GM15510 (cell line): Measurements from ENCODE around the gene IL9.

ENCODE experiments used
- POLR2A ChIP-seq: IDR thresholded peaks from 3 replicates; pipeline ENCODE4 v1.6.1; 2011; ENCODE audit warnings: borderline replicate concordance; ENCODE audit not compliant: insufficient read length; ENCODE audit errors: extremely low read depth

The IL9 gene

DNA sequence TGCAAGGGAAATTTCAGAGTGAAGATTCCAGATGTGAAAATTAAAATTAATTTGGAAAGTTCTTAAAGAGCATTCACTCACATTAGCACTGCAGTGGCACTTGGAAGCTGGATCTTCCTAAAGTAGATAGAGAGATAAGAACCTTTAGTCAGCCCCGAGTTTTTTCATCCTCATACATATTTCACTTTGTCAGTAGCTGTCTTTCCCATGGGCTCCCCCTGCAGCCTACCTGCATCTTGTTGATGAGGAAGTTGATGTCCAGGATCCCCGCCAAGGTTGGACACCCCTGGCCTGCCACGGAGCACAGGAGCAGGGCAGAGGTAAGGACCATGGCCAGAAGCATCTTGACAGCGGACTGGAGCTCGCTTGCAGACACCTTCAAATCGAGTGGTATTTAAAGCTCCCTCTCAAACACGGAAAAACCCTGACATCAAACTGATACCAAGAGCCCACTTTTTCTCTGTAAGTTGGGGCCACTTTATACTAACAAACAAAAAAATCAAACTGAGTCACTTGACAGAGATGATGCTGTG is at the start of gene IL9:
Gene IL9 (minus strand): TSS at position 368 of the 533 bp plus-strand sequence. CDS start 25 bp downstream, at position 343.
- TF ChIP-seq POLR2A = no peak

GRCh38 chr5:135944967-135945560 is 49.4 kb upstream of the IL9 start:
- TF ChIP-seq POLR2A = no peak

- TF ChIP-seq POLR2A = no peak
Observed at GRCh38 chr5:135944564-135944963, 48.9 kb upstream of the IL9 start.

GRCh38 chr5:135942202-135942771 is 46.6 kb upstream of the IL9 start:
- no peak for TF ChIP-seq POLR2A

DNA sequence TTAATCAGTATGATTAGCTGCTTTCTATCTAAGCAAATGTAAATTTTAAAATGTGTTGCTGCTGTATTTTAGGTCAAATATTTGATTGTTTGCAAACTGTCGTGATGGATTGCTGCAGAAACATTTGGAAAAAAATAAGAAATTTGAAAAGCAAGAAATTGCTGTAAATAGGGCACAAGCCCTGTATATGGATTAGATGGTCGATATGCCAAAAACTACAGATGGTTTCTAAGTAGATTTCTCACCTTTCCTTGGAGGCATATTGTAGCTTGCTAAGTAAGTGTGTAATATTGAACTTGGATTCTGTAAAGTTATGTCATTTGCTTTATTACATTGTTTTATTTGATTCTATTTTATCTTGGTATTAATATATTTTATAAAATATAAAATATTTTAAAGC is 46.1 kb upstream of the IL9 start:
- TF ChIP-seq POLR2A = no peak

GRCh38 chr5:135937245-135937911 is 41.7 kb upstream of the IL9 start:
- TF ChIP-seq POLR2A = no peak

- no peak for TF ChIP-seq POLR2A
Observed at GRCh38 chr5:135934939-135935338, 39.3 kb upstream of the IL9 start.

DNA sequence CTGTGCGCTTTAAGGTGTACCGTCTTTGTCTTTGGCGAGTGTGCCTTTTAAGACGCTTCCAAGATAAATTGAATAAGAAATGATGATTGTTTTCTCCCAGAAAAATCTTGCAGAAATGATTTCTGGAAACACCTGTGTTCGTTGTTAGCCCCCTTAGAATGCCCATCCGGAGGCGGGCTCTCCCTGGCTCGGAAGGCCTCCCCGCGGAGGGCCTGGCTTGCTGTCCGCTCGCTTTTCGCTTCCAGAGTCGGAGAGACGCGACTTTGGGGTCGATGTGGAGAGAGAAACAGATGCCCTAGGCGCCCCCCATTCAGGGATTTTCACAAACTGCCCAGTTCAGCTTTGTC is 35.3 kb upstream of the IL9 start:
- TF ChIP-seq POLR2A = no peak

GRCh38 chr5:135930029-135930948 is 34.6 kb upstream of the IL9 start:
- TF ChIP-seq POLR2A = no peak

DNA sequence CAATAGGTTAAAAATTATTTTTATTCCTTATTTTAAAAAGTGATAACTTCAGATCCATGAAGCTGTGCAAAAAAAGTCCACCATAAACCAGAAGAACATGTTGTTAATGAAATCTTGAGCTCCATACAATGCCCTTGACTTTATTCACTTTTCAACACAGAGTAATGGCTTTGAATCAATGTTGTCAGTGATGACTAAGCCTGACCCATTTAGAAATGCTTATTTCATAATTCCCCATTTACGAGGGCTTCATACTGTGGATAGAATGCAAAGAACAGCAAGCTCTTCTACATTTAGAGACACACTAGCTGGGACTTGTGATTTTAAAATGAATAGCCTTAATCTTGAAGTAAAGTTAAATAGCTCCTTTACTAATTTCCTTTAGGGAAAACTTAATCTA is 25.7 kb upstream of the IL9 start:
- TF ChIP-seq POLR2A = no peak

DNA sequence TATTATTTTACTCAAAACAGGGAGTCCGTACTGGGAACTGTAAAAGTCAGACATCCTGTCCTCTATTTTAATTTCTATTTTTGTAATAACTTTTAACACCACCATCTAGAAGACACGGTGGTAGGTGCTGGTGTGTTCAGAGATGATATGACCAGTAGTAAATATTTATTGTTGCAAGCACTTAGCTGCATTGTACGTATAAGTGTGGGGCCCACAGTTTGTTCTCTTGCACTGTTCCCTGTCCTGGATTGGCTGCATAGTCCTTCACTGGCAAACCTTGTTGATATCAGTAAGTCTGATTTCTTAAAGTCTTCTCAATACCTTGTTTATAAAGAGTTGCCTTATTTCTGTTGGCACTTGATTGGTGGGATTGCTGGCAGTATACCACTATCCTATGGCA is 24.6 kb upstream of the IL9 start:
- TF ChIP-seq POLR2A = no peak

DNA sequence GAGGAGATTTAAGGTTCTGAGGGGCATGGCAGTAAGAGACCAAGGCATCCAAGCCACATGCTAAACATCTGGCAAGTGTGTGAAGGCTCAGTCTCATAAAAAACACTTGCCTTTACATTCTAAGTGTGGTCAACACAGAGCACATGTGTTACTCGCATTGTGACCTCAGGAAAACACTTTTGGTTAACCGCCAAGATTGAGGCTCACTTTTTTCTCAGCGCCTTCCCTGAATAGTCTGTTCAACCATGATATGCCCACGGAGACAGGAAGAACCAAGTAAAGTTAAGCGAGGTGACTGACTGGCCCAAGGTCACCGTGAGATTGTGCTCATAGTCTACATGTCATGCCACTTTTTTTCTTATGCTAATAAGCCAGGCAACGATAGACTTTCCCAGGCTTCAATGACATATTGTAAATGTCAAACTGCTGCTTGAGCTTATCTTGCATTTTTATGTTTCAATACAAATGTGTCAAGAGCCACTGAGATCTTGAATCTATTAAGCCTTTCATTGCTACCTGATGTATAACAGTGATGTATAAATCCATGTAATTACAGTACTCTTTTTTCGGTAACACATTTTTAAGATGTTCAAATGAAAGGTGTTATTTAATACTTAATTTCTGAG is 21.1 kb upstream of the IL9 start:
- TF ChIP-seq POLR2A = no peak

DNA sequence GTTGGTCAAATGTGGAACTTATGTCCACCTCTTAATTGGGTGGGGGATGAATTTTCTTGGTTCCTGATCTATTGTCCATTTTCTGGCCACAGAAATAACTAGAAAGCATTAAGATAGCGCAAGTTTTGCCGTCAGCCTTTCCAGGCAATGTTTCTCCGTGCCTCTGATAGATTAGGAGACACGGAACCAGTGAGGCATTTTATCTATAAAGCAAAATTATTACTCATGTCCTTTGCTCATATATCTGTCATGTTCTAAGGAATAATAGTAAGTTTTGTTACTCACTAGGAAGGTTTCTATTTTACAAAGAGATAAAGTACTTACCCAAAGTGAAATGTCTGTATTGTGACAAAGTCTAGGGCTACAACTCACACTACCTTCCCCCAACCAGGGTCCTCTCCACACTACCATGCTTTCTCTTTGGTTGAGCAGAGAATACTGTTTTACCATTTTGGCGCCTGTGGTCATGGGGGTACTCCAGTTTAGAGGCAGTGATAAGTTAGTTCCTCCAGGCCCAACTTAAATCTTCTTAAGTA is 19.9 kb upstream of the IL9 start:
- no peak for TF ChIP-seq POLR2A

DNA sequence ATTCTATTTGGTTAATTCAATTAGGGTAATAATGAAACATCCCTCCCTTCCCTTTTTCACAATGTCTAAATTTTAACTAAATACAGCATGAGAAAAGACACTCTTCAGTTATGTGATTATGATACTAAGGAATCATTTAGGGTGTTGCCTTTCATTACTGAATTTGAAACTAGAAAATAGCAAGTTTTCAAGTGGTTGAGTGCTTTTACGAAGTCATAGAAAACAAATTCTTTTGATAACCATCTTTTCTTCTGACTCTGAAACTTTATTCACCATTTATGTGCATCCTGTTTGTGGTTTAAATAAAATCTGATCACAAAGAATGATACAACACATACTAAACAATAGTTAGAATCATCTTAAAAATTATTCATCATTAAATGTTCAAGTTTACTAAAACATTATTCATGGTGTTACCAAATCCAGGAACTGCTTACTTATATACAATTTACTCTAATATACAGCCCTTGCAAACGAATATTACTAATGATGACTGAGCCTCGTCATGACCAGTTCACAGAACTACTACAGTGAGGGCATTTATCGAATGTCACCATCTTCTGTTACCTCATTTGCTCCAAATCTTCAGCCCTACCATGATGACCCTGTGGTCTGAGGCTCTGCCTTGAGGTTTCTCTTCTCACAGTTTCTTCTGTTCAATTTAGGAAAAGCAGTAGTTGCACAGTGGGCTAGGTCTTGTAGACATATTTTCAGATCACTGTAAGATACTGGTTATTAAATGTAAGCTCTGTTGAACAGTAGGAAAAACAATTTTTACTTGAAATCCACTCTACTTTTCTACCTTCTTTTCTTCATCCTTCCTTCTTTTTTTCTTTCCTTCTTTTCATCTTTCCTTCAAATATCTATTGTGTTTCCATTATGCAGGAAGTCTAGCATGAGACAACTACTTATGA is 18.3 kb upstream of the IL9 start:
- no peak for TF ChIP-seq POLR2A

- no peak for TF ChIP-seq POLR2A
Observed at GRCh38 chr5:135905144-135905543, 9.5 kb upstream of the IL9 start.
